Keratinocyte (primary cell): ENCODE data around the gene SSX2IP. TPM values are rescaled to one million over a fixed set of nuclear protein-coding genes. Genes with fewer than 3 reads are reported as not detected.

Source experiments
- DNase-seq: peaks from one replicate; pipeline ENCODE4 v3.0.0-alpha.2; 2011; ENCODE audit warnings: low read depth, missing footprints, low spot score
- FAIRE-seq: peaks from 2 replicates; lab custom pipeline; 2011; peaks lifted over from hg19 to GRCh38; lab: Jason Lieb, UNC
- H2AFZ ChIP-seq: 2 replicates; pipeline ENCODE4 v1.6.0; 2012; ENCODE audit warnings: low read length, control low read depth, inconsistent platforms; ENCODE audit not compliant: control insufficient read depth
- H3K27ac ChIP-seq: 2 replicates; pipeline ENCODE4 v1.5.1; 2011; ENCODE audit warnings: low read length; ENCODE audit not compliant: control insufficient read depth, insufficient read depth
- H3K27me3 ChIP-seq: 3 replicates; pipeline ENCODE4 v1.6.0; 2011; ENCODE audit warnings: low read length; ENCODE audit not compliant: control insufficient read depth, insufficient read depth; ENCODE audit errors: extremely low read depth
- H3K36me3 ChIP-seq, 2 experiments: 2 replicates in 1 of 2; 3 replicates in 1 of 2; pipeline ENCODE4 v1.5.1; 2011; ENCODE audit warnings: low read length in 2 of 2, mild to moderate bottlenecking in 1 of 2; ENCODE audit not compliant: control insufficient read depth in 2 of 2, insufficient read depth in 2 of 2; ENCODE audit errors: extremely low read depth in 1 of 2
- H3K4me1 ChIP-seq: 3 replicates; pipeline ENCODE4 v1.5.1; 2011; ENCODE audit warnings: low read length; ENCODE audit not compliant: control insufficient read depth, insufficient read depth; ENCODE audit errors: extremely low read depth
- H3K4me2 ChIP-seq: 3 replicates; pipeline ENCODE4 v1.6.0; 2011; ENCODE audit warnings: low read depth, low read length; ENCODE audit not compliant: control insufficient read depth, insufficient read depth; ENCODE audit errors: extremely low read depth
- H3K4me3 ChIP-seq, 3 experiments: fragments of 200-600 bp in 1 of 3; sonication (generic) in 1 of 3; 2 replicates in 2 of 3; 3 replicates in 1 of 3; pipeline ENCODE4 v1.5.1; 2011 to 2016; ENCODE audit warnings: low read length in 3 of 3, mild to moderate bottlenecking in 3 of 3, control low read depth in 2 of 3, inconsistent platforms in 1 of 3, low read depth in 1 of 3, mixed read lengths in 1 of 3, mixed run types in 1 of 3, moderate library complexity in 1 of 3; ENCODE audit not compliant: control insufficient read depth in 2 of 3, insufficient read depth in 2 of 3; ENCODE audit errors: extremely low read depth in 1 of 3
- H3K79me2 ChIP-seq: 2 replicates; pipeline ENCODE4 v1.6.0; 2012; ENCODE audit warnings: low read length; ENCODE audit not compliant: control insufficient read depth, insufficient read depth
- H3K9ac ChIP-seq: 3 replicates; pipeline ENCODE4 v1.6.0; 2011; ENCODE audit warnings: low read length; ENCODE audit not compliant: control insufficient read depth, insufficient read depth; ENCODE audit errors: extremely low read depth
- H3K9me1 ChIP-seq: 3 replicates; pipeline ENCODE4 v1.6.0; 2011; ENCODE audit warnings: low read length; ENCODE audit not compliant: control insufficient read depth, insufficient read depth; ENCODE audit errors: extremely low read depth
- H3K9me3 ChIP-seq: 2 replicates; pipeline ENCODE4 v1.5.1; 2012; ENCODE audit warnings: low read depth, low read length; ENCODE audit not compliant: control insufficient read depth
- H4K20me1 ChIP-seq: 3 replicates; pipeline ENCODE4 v1.6.0; 2011; ENCODE audit warnings: low read length; ENCODE audit not compliant: control insufficient read depth, insufficient read depth; ENCODE audit errors: extremely low read depth
- CTCF ChIP-seq, 3 experiments: IDR thresholded peaks in 1 of 3; conservative IDR thresholded peaks in 1 of 3; optimal IDR thresholded peaks in 1 of 3; 2 replicates in 2 of 3; 3 replicates in 1 of 3; pipeline versions ENCODE3 to v1.5.1; 2011; ENCODE audit warnings: low read length in 3 of 3, mild to moderate bottlenecking in 3 of 3, moderate library complexity in 2 of 3, control low read depth in 1 of 3, inconsistent platforms in 1 of 3; ENCODE audit not compliant: insufficient read depth in 2 of 3; ENCODE audit errors: extremely low read depth in 1 of 3
- EZH2 ChIP-seq: IDR thresholded peaks from one replicate; pipeline ENCODE4 v1.6.1; 2012; ENCODE audit warnings: inconsistent platforms, mild to moderate bottlenecking, low read length, moderate library complexity
- dilution Hi-C: fragments of 300-500 bp; cut with MboI; formaldehyde crosslinking; loops from one replicate; pipeline ENCODE4 v1.7.0; 2020; ENCODE audit warnings: low sequenced_read_pairs; ENCODE audit not compliant: extremely low pct_ligation_motif_present
- polyA plus RNA-seq, 5 experiments: library from polyadenylated mRNA; depleted of rRNA in 3 of 5; stranded (reverse) in 3 of 5; stranded (forward) in 1 of 5; unstranded in 1 of 5; fragments of >200 nt; gene quantifications; 1 replicate in 1 of 5; 2 replicates in 3 of 5; 3 replicates in 1 of 5; pipeline versions ENCODE4 v1.2.1 to v1.2.3, GENCODE V29; 2011 to 2012; ENCODE audit warnings: missing spikeins in 2 of 5, low read depth in 1 of 5, low replicate concordance in 1 of 5

SSX2IP gene
- polyA plus RNA-seq, 1 donor (not counting 4 experiments of a cell fraction or from before 2014, with no cell fraction given): 13.0 TPM

- Histone ChIP-seq H3K9me1 (no peaks in the 10 kb centered on the region), H3K36me3 (no peaks in the 10 kb centered on the region), H3K4me3 (no peak overlapping the region), H3K79me2 (peaks cover 2% of the 10 kb centered on the region), H3K27ac (no peak overlapping the region), H2AFZ (no peak overlapping the region), H3K4me1 (no peaks in the 10 kb centered on the region), H3K9ac (no peak overlapping the region), H4K20me1 (no peaks in the 10 kb centered on the region), H3K27me3 (no peaks in the 10 kb centered on the region), H3K9me3 (no peaks in the 10 kb centered on the region), H3K4me2 (no peak overlapping the region)
- TF ChIP-seq CTCF (optimal IDR thresholded peaks at IDR 0.05 in 1 of 3, IDR thresholded peaks at IDR 0.05 in 1 of 3, conservative IDR thresholded peaks at IDR 0.05 in 1 of 3; ENCODE audit: extremely low read depth in 1 of 3, insufficient read depth in 2 of 3, low read length in 3 of 3) (no peak), EZH2 (no peak)
- no peak for FAIRE-seq
- dilution Hi-C loops: no loop called here
- DNase-seq: no peak
These were observed 12.7 kb downstream of the SSX2IP start for GRCh38 chr1:84677415-84678099.

- Histone ChIP-seq H3K9ac (no peak overlapping the region), H4K20me1 (no peaks in the 10 kb centered on the region), H3K4me3 (no peak overlapping the region), H3K4me2 (no peak overlapping the region), H2AFZ (no peak overlapping the region), H3K27ac (no peak overlapping the region), H3K36me3 (no peaks in the 10 kb centered on the region), H3K9me3 (no peaks in the 10 kb centered on the region), H3K27me3 (no peaks in the 10 kb centered on the region), H3K9me1 (no peaks in the 10 kb centered on the region), H3K4me1 (no peaks in the 10 kb centered on the region), H3K79me2 (no peaks in the 10 kb centered on the region)
- dilution Hi-C loops: no loop called here
- no peak for TF ChIP-seq EZH2
- TF ChIP-seq CTCF (optimal IDR thresholded peaks at IDR 0.05 in 1 of 3, IDR thresholded peaks at IDR 0.05 in 1 of 3, conservative IDR thresholded peaks at IDR 0.05 in 1 of 3; ENCODE audit: extremely low read depth in 1 of 3, insufficient read depth in 2 of 3, low read length in 3 of 3): no peak
- DNase-seq (no peak), FAIRE-seq (no peak)
These were observed 14.6 kb downstream of the SSX2IP start for GRCh38 chr1:84675631-84676030.
